ENCODE measurements around the gene HOMER3. TPM values are rescaled to one million over a fixed set of nuclear protein-coding genes. Genes with fewer than 3 reads are reported as not detected.

HOMER3 gene
- total and polyA plus RNA-seq, 9 of the 15 experiments (the other 6 are each of a cell fraction or from before 2014, with no cell fraction given) = 1.3 to 5.1 (median 3.7) TPM; not detected in 2

- no peak for TF ChIP-seq THAP7 (CRISPR knock-in tag; IDR thresholded peaks at IDR 0.05)
- TF ChIP-seq MBD1 (CRISPR knock-in tag; IDR thresholded peaks at IDR 0.05) = no peak
- no peak for TF ChIP-seq ZKSCAN1 (IDR thresholded peaks at IDR 0.05; ENCODE audit: low read depth, low read length)
- TF ChIP-seq USF1 (CRISPR knock-in tag; IDR thresholded peaks at IDR 0.05) = no peak
- TF ChIP-seq PATZ1 (CRISPR knock-in tag; IDR thresholded peaks at IDR 0.05; ENCODE audit: borderline replicate concordance) = 0 out of 2 replicates have a peak, but pooled peaks have one; percentile 18
- TF ChIP-seq NFE2 (IDR thresholded peaks at IDR 0.05; ENCODE audit: low read depth) = no peak
These were observed 42.2 kb downstream of the HOMER3 start (continued) for GRCh38 chr19:18898607-18899408.
